HTR-8/SVneo (cell line): ENCODE results near the gene APBA1.

Experiments
- DNase-seq: peaks from one replicate; pipeline ENCODE4 v3.0.0; 2011; ENCODE audit warnings: low spot score, mixed read lengths; ENCODE audit not compliant: insufficient read length
- FAIRE-seq: peaks from 2 replicates; lab custom pipeline; 2011; peaks lifted over from hg19 to GRCh38; lab: Jason Lieb, UNC

The APBA1 gene

GRCh38 chr9:69582018-69582417, 90.2 kb downstream of the APBA1 start:
- DNase-seq (no peak), FAIRE-seq (no peak)

- DNase-seq (no peak), FAIRE-seq (no peak)
These were observed 91.5 kb downstream of the APBA1 start for GRCh38 chr9:69580582-69581214.

- DNase-seq, result no peak
- FAIRE-seq, result no peak
These were observed 92.2 kb downstream of the APBA1 start for GRCh38 chr9:69579760-69580581.

GRCh38 chr9:69579032-69579758, 93.0 kb downstream of the APBA1 start:
- FAIRE-seq (no peak), DNase-seq (no peak)

GRCh38 chr9:69578026-69578425, 94.1 kb downstream of the APBA1 start:
- no peak for FAIRE-seq

GRCh38 chr9:69577123-69577522, 95.0 kb downstream of the APBA1 start:
- FAIRE-seq (no peak), DNase-seq (no peak)

More at GRCh38 chr9:69578026-69578425, 94.1 kb downstream of the APBA1 start:
- DNase-seq, result no peak

GRCh38 chr9:69574057-69574456, 98.1 kb downstream of the APBA1 start:
- DNase-seq (no peak), FAIRE-seq (no peak)

- no peak for FAIRE-seq
- DNase-seq, result no peak
These were observed 98.5 kb downstream of the APBA1 start for GRCh38 chr9:69573651-69574050.

GRCh38 chr9:69572611-69573010, 99.6 kb downstream of the APBA1 start:
- DNase-seq (no peak), FAIRE-seq (no peak)

- DNase-seq (no peak), FAIRE-seq (no peak)
These were observed 101.1 kb downstream of the APBA1 start for GRCh38 chr9:69571032-69571431.

GRCh38 chr9:69569738-69570451, 102.3 kb downstream of the APBA1 start:
- DNase-seq (no peak), FAIRE-seq (no peak)

- DNase-seq (no peak), FAIRE-seq (no peak)
These were observed 107.6 kb downstream of the APBA1 start for GRCh38 chr9:69564557-69564956.

GRCh38 chr9:69559126-69559525, 113.0 kb downstream of the APBA1 start:
- DNase-seq, result no peak
- FAIRE-seq, result no peak

GRCh38 chr9:69556707-69557106, 115.5 kb downstream of the APBA1 start:
- DNase-seq (no peak), FAIRE-seq (no peak)

- DNase-seq (no peak), FAIRE-seq (no peak)
These were observed 116.4 kb downstream of the APBA1 start for GRCh38 chr9:69555802-69556201.

GRCh38 chr9:69554945-69555344, 117.2 kb downstream of the APBA1 start:
- DNase-seq (no peak), FAIRE-seq (no peak)

GRCh38 chr9:69549310-69550202, 122.6 kb downstream of the APBA1 start:
- DNase-seq, result peak; percentile 24
- FAIRE-seq, result no peak

GRCh38 chr9:69548681-69549080, 123.5 kb downstream of the APBA1 start:
- DNase-seq, result no peak
- no peak for FAIRE-seq

GRCh38 chr9:69546265-69546664, 125.9 kb downstream of the APBA1 start:
- DNase-seq, result no peak
- no peak for FAIRE-seq
